Ovary (tissue), 10 donors: Measurements from ENCODE around the gene AUTS2. TPM values are rescaled to one million over a fixed set of nuclear protein-coding genes. Genes with fewer than 3 reads are reported as not detected.

Source experiments
- DNase-seq, 5 donors: peaks; one replicate each; pipeline ENCODE4 v3.0.0-alpha.2; 2019 to 2020
- H3K27ac ChIP-seq, 2 donors: fragments of 200-600 bp; one replicate each; pipeline versions ENCODE4 v1.5.1 to v1.8.0; 2019 to 2022
- H3K27me3 ChIP-seq: fragments of 200-600 bp; one replicate; pipeline ENCODE4 v1.8.0; 2022
- H3K36me3 ChIP-seq: fragments of 200-600 bp; sonication (generic); one replicate; pipeline ENCODE4 v1.5.1; 2019
- H3K4me1 ChIP-seq: one replicate; pipeline ENCODE4 v1.8.1; 2013; ENCODE audit warnings: mild to moderate bottlenecking, moderate library complexity; ENCODE audit not compliant: insufficient read depth
- H3K4me3 ChIP-seq: fragments of 200-600 bp; sonication (generic); one replicate; pipeline ENCODE4 v1.5.1; 2017
- H3K9me3 ChIP-seq, 2 donors: fragments of 200-600 bp in 1 of 2; sonication (generic) in 1 of 2; one replicate each; pipeline versions ENCODE4 v1.5.1 to v1.8.1; 2013 to 2019; ENCODE audit warnings: mild to moderate bottlenecking in 1 of 2, moderate library complexity in 1 of 2
- EP300 ChIP-seq: sonication (generic); formaldehyde crosslinking; IDR thresholded peaks from one replicate; pipeline ENCODE4 v1.6.1; 2017; ENCODE audit warnings: antibody characterized with exemption
- POLR2A ChIP-seq: fragments of 450-650 bp; IDR thresholded peaks from one replicate; pipeline ENCODE4 v1.6.1; 2017; ENCODE audit warnings: antibody characterized with exemption, mild to moderate bottlenecking, moderate library complexity
- WGBS, 3 donors: extraction: QIAGEN DNeasy Blood & Tissue Kit in 1 of 3; methylation state at CpG; one replicate each; pipeline versions ENCODE4 v1.1.5 to v1.1.7; 2013 to 2017; 5-methylcytosine and 5-hydroxymethylcytosine counted together
- intact Hi-C, 4 donors: fragments of 100-400 bp; cut with DNase I; formaldehyde crosslinking; loops; one replicate each; pipeline versions ENCODE4 v1.11.0 to v1.15.1; 2022 to 2023
- long read RNA-seq, 3 donors: library from polyadenylated mRNA in 2 of 3; unstranded in 2 of 3; transcript quantifications; one replicate each; pipeline ENCODE4 v2.0.0 and lab custom pipeline, GENCODE V29; 2021 to 2026
- polyA plus RNA-seq, 2 donors: library from polyadenylated mRNA; stranded (reverse); fragments of 200-250 nt in 1 of 2; fragments of 350-450 nt in 1 of 2; fragmentation: Illumina TruSeq in 1 of 2; extraction: RNeasy Lipid Tissue Mini Kit (QIAGEN cat#74804) in 1 of 2; gene quantifications; one replicate each; pipeline ENCODE4 v1.2.3, GENCODE V29; 2013 to 2014
- total RNA-seq, 7 donors: library from RNA; depleted of rRNA in 2 of 7; stranded (reverse); fragments of >200 nt in 2 of 7; fragmentation: NEBNext Ultra II Directional in 3 of 7; extraction: Animal tissue kit (Norgen Biotek cat#: 25700) in 3 of 7; gene quantifications; one replicate each; pipeline versions ENCODE4 v1.1.0 to v1.2.4, GENCODE V29; 2016 to 2023
- TF ChIP-seq, protein P1 (sequence below), 3 donors: fragments of 450-650 bp in 2 of 3; fragments of 200-600 bp in 1 of 3; IDR thresholded peaks; one replicate each; pipeline versions ENCODE4 v1.5.1 to v1.8.0; 2016 to 2022; ENCODE audit warnings: antibody characterized with exemption in 3 of 3, mild to moderate bottlenecking in 1 of 3
- donor health status: DM: no; HTN: no; CAD: no; lungs with moderate emphysema.
- donor health status: DM: no; HTN: no; CAD: no.
- donor health status: Bipolar disorder and iron deficiency.
- donor health status: DM: yes; HTN: yes; CAD: no.
- donor health status: DM: no; HTN: no; CAD: no.
- donor health status: DM: yes; HTN: yes; CAD: no.

Gene AUTS2
- total RNA-seq (10 to 100 TPM; 35.4 to 60.9 (median 47.8) TPM), polyA plus RNA-seq (10 to 100 TPM; 18.3 to 22.0 TPM)
- long read RNA-seq, donor 1, partial matches to known transcripts, result 0 of 57 reads
- long read RNA-seq, donor 1, other reads (novel, unspliced or antisense), result 57 of 57 reads
- long read RNA-seq, donor 2, full-length matches to known transcripts, result 3 of 10 reads
- long read RNA-seq, donor 2, partial matches to known transcripts, result 7 of 10 reads
- long read RNA-seq, donor 2, other reads (novel, unspliced or antisense), result 0 of 10 reads
- long read RNA-seq, donor 3, partial matches to known transcripts, result 10 of 65 reads
- long read RNA-seq, donor 3, other reads (novel, unspliced or antisense), result 54 of 65 reads

DNA sequence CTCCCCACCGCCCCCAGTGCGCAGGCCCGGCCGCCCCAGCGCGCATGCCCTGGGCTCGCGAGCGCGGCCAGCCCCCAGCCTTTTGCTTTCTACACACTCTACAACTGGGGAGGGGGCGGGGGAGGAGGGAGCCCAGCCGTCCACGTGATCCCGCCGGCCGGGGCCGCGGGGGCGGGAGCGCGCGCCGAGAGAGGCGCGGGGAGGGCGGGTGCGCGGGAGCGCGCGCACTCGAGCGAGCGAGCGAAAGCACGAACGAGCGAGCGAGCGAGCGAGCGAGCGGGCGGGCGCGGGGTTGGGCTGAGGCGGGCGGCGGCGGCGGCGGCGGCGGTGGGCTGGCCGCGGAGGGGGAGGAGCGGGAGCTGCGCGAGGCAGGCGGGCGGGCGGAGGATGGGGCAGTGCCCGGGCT lies at the start of gene AUTS2:
TSS of gene AUTS2 (plus strand) at position 395 of the 406 bp plus-strand sequence. CDS start 1,179 bp downstream, outside the sequence.
- 0 to 6% (median 2%) methylated on average over 29 to 63 of the region's 63 CpGs for WGBS, 3 donors
- intact Hi-C loops, result loop anchor here in 1 of 4 donors (10.0 kb wide), 1 partner anchor 1097 kb away; no protein-coding TSS in a partner anchor
- peak within 1 kb of the TSS; percentile 92 to 95 for H3K27ac ChIP-seq
- H3K4me1 ChIP-seq, result peaks cover 6% of the 10 kb centered on the region
- no peaks in the 10 kb centered on the region for H3K27me3 ChIP-seq
- no peaks in the 10 kb centered on the region for H3K9me3 ChIP-seq
- H3K4me3 ChIP-seq, result peak within 1 kb of the TSS; percentile 81
- TF ChIP-seq, protein P1, sequence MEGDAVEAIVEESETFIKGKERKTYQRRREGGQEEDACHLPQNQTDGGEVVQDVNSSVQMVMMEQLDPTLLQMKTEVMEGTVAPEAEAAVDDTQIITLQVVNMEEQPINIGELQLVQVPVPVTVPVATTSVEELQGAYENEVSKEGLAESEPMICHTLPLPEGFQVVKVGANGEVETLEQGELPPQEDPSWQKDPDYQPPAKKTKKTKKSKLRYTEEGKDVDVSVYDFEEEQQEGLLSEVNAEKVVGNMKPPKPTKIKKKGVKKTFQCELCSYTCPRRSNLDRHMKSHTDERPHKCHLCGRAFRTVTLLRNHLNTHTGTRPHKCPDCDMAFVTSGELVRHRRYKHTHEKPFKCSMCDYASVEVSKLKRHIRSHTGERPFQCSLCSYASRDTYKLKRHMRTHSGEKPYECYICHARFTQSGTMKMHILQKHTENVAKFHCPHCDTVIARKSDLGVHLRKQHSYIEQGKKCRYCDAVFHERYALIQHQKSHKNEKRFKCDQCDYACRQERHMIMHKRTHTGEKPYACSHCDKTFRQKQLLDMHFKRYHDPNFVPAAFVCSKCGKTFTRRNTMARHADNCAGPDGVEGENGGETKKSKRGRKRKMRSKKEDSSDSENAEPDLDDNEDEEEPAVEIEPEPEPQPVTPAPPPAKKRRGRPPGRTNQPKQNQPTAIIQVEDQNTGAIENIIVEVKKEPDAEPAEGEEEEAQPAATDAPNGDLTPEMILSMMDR (IDR thresholded peaks at IDR 0.05), result no peak
- TF ChIP-seq EP300 (no peak), POLR2A (no peak)
- H3K36me3 ChIP-seq, result no peaks in the 10 kb centered on the region
- peak; percentile 93 to 96 (median 94) for DNase-seq

DNA sequence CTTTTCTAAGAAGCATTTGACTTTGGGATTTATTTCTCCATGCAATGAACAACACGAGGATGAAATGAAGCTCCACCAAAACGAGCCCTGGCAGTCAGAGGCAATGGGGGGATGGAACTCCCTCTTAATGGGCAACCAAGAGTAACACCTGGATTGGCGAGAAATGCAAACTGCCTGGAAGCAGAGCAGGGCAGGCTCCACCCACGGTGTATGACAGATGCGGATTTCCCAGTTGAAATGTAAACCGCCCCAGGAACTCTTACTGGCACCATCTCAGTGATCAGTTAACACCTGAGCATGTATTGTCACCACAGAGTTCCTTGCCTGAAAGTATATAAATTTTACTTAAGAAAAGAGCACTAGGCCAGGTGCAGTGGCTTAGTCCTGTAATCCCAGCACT lies 47.3 kb upstream of the AUTS2 start:
- Histone ChIP-seq H3K4me1 (no peaks in the 10 kb centered on the region), H3K4me3 (no peak overlapping the region), H3K9me3 (no peaks in the 10 kb centered on the region), H3K27ac (no peak overlapping the region), H3K36me3 (no peaks in the 10 kb centered on the region), H3K27me3 (no peaks in the 10 kb centered on the region)
- TF ChIP-seq, protein P1 (IDR thresholded peaks at IDR 0.05), result no peak
- TF ChIP-seq EP300 (no peak), POLR2A (no peak)
- intact Hi-C loops, result no loop called here
- no peak for DNase-seq
- WGBS, 3 donors, result 69 to 77% (median 76%) methylated on average over 6 of the region's 6 CpGs

DNA sequence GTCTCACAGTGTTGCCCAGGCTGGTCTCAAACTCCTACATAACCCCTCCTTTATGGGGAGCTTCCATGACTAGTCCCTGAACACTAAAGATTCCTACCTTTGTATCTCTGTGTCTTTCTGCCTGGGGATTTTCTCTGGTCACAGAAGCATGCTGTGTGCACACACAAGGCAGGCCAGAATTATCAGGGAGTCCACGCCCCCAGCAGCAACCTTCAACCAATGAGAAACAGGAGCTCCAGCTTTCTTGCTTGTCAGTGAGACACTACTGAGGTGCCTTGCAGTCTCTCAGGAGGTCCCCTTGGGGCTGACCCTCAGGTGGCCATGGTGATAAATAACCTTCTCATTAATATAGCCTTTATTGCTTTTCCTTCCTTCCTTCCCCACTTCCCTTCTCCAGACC lies 45.1 kb upstream of the AUTS2 start:
- H3K9me3 ChIP-seq, result no peaks in the 10 kb centered on the region
- no peak overlapping the region for H3K4me3 ChIP-seq
- H3K27me3 ChIP-seq, result no peaks in the 10 kb centered on the region
- no peak for DNase-seq
- no peak overlapping the region for H3K27ac ChIP-seq
- H3K4me1 ChIP-seq, result no peaks in the 10 kb centered on the region
- 68 to 88% (median 79%) methylated on average over 1 of the region's 1 CpG for WGBS, 3 donors
- intact Hi-C loops, result no loop called here
- no peaks in the 10 kb centered on the region for H3K36me3 ChIP-seq
- TF ChIP-seq, protein P1 (IDR thresholded peaks at IDR 0.05), result no peak
- TF ChIP-seq EP300 (no peak), POLR2A (no peak)

DNA sequence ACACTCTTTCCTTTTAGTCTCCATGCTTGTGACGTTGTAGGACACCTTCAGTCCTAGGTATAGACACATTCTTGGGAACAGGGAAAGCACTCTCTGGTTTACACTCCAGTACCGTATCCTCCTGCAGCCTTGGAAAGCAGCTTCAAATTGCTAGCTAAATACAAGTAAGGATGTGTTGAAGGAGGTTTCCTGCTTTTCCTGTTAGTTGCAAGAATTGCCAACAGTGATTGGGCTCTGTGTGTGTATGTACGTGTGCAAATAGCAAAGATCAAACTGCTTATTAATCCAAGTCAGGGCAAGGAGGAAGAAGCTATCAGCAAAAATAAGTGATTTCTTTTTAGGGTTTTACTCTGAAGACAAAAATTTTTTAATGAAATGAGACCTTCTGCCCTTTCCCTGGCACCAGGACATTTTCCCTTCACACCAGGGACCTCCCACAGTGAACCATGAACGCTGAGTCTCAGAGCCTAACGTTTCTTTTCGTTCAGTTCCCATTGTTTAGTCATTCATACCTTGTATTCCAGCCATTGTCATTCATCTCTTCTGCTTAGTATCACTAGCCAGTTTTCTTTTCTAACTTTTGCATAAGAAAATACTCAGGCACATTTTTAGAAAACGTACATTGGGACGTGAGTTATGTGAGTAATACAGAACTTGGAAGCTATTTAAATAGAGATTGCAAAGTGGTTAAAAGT lies 36.9 kb upstream of the AUTS2 start:
- Histone ChIP-seq H3K36me3 (no peaks in the 10 kb centered on the region), H3K27ac (no peak overlapping the region), H3K9me3 (no peaks in the 10 kb centered on the region), H3K4me1 (no peaks in the 10 kb centered on the region), H3K4me3 (no peak overlapping the region), H3K27me3 (no peaks in the 10 kb centered on the region)
- DNase-seq, result no peak
- TF ChIP-seq EP300, result no peak
- no peak for TF ChIP-seq POLR2A
- TF ChIP-seq, protein P1 (IDR thresholded peaks at IDR 0.05), result no peak
- WGBS, 3 donors, result 24 to 39% (median 25%) methylated on average over 8 of the region's 8 CpGs
- intact Hi-C loops, result no loop called here
